ENCODE measurements around the gene PTPN13.

Gene PTPN13

GRCh38 chr4:86593688-86594558 lies at the start of gene PTPN13 (continued):
- TF ChIP-seq HIC1 (tag by site-specific recombination; IDR thresholded peaks at IDR 0.05) = peak; percentile 72; the same call in 1 of the 2 replicates
- TF ChIP-seq ZBTB11 (tag by site-specific recombination; conservative IDR thresholded peaks at IDR 0.05; ENCODE audit: low read depth) = no peak
- TF ChIP-seq IKZF3 (tag by site-specific recombination; IDR thresholded peaks at IDR 0.05) = no peak
- no peak for TF ChIP-seq ZNF16 (tag by site-specific recombination; IDR thresholded peaks at IDR 0.05; ENCODE audit: low read depth)
- no peak for TF ChIP-seq ZBTB21 (tag by site-specific recombination; IDR thresholded peaks at IDR 0.05)
- peak; percentile 70 for TF ChIP-seq ZNF335 (tag by site-specific recombination; conservative IDR thresholded peaks at IDR 0.05)
- TF ChIP-seq ZNF791 (tag by site-specific recombination; IDR thresholded peaks at IDR 0.05) = no peak
- TF ChIP-seq, protein P1, sequence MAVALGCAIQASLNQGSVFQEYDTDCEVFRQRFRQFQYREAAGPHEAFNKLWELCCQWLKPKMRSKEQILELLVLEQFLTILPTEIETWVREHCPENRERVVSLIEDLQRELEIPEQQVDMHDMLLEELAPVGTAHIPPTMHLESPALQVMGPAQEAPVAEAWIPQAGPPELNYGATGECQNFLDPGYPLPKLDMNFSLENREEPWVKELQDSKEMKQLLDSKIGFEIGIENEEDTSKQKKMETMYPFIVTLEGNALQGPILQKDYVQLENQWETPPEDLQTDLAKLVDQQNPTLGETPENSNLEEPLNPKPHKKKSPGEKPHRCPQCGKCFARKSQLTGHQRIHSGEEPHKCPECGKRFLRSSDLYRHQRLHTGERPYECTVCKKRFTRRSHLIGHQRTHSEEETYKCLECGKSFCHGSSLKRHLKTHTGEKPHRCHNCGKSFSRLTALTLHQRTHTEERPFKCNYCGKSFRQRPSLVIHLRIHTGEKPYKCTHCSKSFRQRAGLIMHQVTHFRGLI (tag by site-specific recombination; IDR thresholded peaks at IDR 0.05) = 0 out of 2 replicates have a peak, but pooled peaks have one; percentile 58
- no peak for TF ChIP-seq ZNF529 (tag by site-specific recombination; IDR thresholded peaks at IDR 0.05; ENCODE audit: insufficient replicate concordance)
- TF ChIP-seq ZSCAN30 (tag by site-specific recombination; IDR thresholded peaks at IDR 0.05) = peak; percentile 97
- TF ChIP-seq ZNF629 (tag by site-specific recombination; IDR thresholded peaks at IDR 0.05) = no peak; the same call in 1 of the 2 replicates
- TF ChIP-seq OVOL3 (tag by site-specific recombination; IDR thresholded peaks at IDR 0.05) = no peak
- TF ChIP-seq KLF8 (tag by site-specific recombination; IDR thresholded peaks at IDR 0.05) = peak; percentile 64; the same call in 1 of the 2 replicates
- TF ChIP-seq ZNF610 (tag by site-specific recombination; IDR thresholded peaks at IDR 0.05; ENCODE audit: borderline replicate concordance) = 0 out of 2 replicates have a peak, but pooled peaks have one; percentile 42
- no peak for TF ChIP-seq ZNF366 (tag by site-specific recombination; conservative IDR thresholded peaks at IDR 0.05)
- TF ChIP-seq ZNF510 (tag by site-specific recombination; IDR thresholded peaks at IDR 0.05; ENCODE audit: insufficient replicate concordance) = no peak
- no peak for TF ChIP-seq ZNF658 (tag by site-specific recombination; IDR thresholded peaks at IDR 0.05)
- TF ChIP-seq, protein P2, sequence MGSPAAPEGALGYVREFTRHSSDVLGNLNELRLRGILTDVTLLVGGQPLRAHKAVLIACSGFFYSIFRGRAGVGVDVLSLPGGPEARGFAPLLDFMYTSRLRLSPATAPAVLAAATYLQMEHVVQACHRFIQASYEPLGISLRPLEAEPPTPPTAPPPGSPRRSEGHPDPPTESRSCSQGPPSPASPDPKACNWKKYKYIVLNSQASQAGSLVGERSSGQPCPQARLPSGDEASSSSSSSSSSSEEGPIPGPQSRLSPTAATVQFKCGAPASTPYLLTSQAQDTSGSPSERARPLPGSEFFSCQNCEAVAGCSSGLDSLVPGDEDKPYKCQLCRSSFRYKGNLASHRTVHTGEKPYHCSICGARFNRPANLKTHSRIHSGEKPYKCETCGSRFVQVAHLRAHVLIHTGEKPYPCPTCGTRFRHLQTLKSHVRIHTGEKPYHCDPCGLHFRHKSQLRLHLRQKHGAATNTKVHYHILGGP (tag by site-specific recombination; IDR thresholded peaks at IDR 0.05) = no peak
- TF ChIP-seq ZNF514 (tag by site-specific recombination; IDR thresholded peaks at IDR 0.05) = no peak
- TF ChIP-seq ZNF223 (tag by site-specific recombination; IDR thresholded peaks at IDR 0.05) = no peak
- TF ChIP-seq ZNF202 (tag by site-specific recombination; IDR thresholded peaks at IDR 0.05; ENCODE audit: borderline replicate concordance) = no peak
- no peak for TF ChIP-seq ZNF488 (tag by site-specific recombination; IDR thresholded peaks at IDR 0.05)
- no peak for TF ChIP-seq ZFP3 (tag by site-specific recombination; IDR thresholded peaks at IDR 0.05; ENCODE audit: low read depth)
- TF ChIP-seq ZSCAN4 (tag by site-specific recombination; IDR thresholded peaks at IDR 0.05) = no peak
- peak; percentile 92 for TF ChIP-seq SP2 (tag by site-specific recombination; IDR thresholded peaks at IDR 0.05)
- TF ChIP-seq ZNF645 (tag by site-specific recombination; IDR thresholded peaks at IDR 0.05) = no peak
- TF ChIP-seq MZF1 (tag by site-specific recombination; IDR thresholded peaks at IDR 0.05; ENCODE audit: borderline replicate concordance) = no peak
